CD4-positive, alpha-beta T cell treated with Interleukin-10 for 1 hour (primary cell): ENCODE data around the gene STC2.
"Not testable (repeated sequence)": the region's sequence is repeated elsewhere in the genome, so short reads cannot be mapped to it uniquely, and the experiment has no call there.

Source experiments
- DNase-seq: peaks from one replicate; pipeline ENCODE4 v3.0.0-alpha.2; 2020

STC2 gene

GRCh38 chr5:173293817-173294672, 34.2 kb downstream of the STC2 start:
- DNase-seq, result peak; percentile 61

GRCh38 chr5:173291722-173292658, 36.2 kb downstream of the STC2 start:
- no peak for DNase-seq

GRCh38 chr5:173290477-173291131, 37.6 kb downstream of the STC2 start:
- no peak for DNase-seq

DNA sequence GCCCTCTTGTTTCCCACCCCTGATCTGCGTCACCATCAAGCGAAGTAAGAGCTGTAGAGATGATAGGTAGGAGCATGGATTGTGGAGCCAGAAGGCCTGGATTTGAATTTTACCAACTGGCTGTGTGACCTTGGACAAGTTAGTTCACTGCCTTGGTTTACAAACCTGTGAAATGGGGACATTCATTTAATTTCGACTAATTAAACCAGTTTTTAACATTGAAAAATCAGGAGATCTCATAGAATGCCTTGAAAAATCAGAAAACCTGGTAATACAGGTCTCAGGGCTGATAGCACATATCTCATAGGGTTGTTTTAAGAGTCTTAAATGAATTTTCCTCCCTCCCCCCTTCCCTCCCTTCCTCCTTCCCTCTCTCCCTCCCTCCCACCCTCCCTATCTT, 38.8 kb downstream of the STC2 start:
- no peak for DNase-seq

- DNase-seq, result no peak
Observed at GRCh38 chr5:173288632-173289031, 39.6 kb downstream of the STC2 start.

DNA sequence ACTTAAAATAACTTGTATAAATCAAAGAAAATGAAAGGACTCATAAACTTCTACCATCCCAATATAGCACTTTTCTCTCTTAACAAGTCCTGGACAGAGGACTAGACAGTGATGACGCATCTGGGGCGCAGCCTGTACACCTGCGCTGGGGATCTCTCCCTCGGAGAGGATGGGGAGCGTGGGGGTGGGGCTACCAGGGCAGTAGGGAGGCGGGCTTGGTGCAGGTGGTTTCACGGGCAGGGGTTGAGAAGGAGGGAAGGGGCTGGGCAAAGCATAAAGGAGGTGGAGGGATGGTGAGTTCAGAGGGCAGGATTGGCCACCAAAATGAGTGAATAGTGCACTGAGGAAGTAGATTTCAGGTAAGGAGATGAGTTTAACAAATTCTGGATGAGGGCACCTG, 41.1 kb downstream of the STC2 start:
- no peak for DNase-seq

DNA sequence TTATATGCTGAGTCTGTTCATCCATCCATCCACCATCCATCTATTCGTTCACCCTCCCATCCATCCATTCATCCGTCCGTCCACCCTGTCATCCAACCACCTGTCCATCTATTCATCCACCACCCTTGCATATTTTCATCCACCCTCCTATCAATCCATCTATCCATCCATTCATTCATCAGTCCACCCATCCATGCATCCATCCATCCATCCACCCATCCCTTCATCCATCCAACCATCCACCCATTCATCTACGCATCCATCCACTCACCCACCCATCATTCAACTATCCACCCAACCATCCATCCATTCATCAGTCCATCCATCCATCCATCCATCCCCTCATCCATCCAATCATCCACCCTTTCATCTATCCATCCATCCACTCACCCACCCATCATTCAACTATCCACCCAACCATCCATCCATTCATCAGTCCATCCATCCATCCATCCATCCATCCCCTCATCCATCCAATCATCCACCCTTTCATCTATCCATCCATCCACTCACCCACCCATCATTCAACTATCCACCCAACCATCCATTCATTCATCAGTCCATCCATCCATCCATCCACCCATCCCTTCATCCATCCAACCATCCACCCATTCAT, 43.8 kb downstream of the STC2 start:
- not testable (repeated sequence) for DNase-seq

DNA sequence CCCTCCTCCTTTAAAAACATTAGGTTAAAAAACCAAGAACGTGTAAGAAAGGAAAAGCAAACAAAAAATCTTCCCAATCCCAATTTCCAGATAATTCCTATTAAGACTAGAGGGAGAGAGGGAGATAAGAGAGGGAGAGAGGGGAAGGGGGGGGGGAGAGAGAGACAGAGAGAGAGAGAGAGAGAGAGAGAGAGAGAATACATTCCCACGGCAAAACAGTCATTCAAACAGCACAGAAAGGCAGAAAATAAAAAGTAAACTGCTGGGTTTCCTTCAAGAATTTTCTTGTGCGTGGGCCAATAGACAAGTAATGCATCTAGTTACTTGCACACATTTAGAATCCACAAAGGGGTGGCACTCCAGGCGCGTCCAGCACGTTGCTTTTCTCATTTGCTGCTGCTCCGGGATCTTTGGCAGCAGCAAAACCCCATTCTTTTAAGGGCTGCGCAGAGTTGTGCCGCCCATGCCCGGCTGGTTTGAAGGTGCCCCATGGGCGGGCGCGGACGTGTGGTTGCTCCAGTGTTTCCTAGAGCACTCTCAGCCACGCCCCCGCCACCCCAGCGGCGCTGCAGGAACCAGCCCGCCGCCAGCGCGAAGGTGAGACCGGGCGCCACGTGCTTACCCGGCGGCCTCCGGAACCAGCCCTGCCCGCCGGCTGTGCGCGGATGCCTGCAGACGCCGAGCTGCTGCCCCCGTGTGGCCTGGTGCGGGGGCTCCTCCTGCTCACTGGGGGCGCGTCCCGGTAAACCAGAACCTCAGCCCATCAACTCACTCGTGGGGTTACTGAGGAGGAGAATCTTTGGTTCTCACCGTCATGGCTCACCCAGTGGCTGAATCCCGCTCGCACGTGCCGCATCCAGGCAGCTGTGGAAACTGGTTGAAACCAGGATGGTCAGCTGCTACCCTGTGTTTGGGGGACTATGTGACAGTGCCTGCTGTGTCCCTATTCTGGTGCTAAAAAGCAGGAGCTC, 44.6 kb downstream of the STC2 start:
- DNase-seq, result peak; percentile 60

DNA sequence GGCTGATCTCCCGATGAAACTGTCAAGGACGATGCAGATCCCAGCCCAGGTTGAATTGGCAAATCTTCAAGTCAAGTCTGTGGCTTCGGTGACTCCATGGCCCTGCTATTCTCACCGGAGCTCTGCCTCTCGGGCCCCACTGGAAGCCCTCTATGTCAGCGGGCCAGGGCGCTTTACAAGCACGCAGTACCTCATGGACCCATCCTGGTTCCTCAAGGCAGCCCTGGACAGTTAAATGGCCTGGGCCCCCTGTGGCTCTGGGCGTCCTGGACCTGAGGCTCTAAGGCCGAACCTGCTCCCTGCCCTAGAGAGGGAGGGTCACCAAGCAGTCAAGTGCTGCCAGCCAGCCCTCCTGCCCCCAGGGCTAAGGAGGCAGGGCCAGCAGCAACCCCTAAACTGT, 45.3 kb downstream of the STC2 start:
- no peak for DNase-seq

DNA sequence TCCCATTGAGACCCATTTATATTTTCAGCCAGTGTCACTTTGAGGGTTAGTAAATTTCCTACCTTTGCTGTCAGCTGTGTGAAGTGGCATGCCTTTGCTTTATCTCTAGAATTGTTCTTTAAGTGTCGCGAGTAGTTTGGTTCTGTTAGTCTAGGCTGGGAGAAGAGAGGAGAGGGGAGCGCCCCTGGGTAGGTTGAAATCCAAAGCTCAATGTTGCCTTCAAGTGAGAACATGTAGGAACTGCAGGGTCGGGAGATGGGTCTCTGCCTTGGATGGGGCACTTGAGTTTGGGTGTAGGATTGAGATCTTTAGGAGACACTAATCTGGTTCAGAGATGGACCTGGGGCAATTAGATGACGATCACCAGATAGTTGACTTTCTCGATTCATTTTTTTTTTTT, 46.3 kb downstream of the STC2 start:
- DNase-seq, result no peak

- no peak for DNase-seq
Observed at GRCh38 chr5:173279166-173279565, 49.0 kb downstream of the STC2 start.

DNA sequence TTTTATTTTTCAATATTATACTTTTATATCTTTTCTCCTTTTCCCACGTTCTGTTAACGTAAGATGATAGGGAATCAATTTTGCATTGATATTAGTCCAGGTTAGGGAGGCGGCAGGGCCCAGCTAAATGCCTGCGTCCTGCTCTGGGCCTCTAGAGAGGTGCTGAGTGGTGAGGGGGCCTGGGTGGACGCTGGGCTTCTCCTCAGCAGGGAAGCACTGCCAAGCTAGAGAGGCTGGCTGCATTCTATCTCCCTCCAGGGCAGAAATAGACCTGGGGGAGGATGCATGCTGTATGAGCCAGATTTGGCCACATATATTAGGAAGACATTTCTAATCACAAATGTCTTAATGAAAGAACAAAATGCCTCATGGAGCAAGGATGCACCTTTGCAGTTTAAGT, 49.6 kb downstream of the STC2 start:
- DNase-seq, result no peak

DNA sequence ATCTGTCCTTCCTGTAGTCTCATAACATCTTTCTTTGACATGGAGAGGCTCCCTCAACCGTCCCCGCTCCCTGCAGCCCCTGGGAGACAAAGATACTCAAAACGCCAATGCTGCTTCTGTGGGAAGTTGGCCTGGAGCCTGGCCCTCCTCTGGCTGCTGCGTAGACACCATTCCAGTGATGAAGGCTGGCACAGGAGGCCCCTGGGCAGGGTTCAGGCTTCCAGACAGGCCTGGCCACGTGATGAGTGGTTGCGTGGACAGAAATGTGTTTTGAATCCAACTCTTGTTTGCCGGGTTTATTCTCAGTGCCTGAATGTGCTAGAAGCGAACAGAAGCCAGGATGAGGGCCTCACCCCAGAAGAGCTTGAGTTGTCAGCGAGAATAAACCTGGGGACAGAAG, 50.0 kb downstream of the STC2 start:
- no peak for DNase-seq

- DNase-seq, result no peak
Observed at GRCh38 chr5:173274771-173275170, 53.4 kb downstream of the STC2 start.

DNA sequence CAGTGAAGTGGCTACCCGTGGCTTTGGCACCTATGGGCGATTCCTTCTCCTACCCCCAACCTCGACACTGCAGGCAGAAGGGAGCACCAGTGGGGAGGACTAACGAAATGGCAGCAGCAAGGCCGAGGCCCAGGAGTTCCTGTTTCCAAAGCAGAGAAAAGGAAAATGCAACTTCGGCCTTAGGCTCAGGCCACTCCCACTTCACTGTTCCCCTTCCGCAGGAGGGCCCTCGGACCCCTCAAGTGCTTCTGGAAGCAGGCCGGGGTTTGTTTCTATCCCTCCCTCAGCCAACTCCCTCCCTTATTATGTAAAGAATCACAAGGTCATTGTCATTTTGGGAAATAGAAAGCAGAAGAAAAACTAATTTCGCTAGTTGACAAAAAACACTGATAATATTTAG, 56.8 kb downstream of the STC2 start:
- DNase-seq, result no peak

- DNase-seq, result no peak
Observed at GRCh38 chr5:173268750-173269432, 59.3 kb downstream of the STC2 start.

DNA sequence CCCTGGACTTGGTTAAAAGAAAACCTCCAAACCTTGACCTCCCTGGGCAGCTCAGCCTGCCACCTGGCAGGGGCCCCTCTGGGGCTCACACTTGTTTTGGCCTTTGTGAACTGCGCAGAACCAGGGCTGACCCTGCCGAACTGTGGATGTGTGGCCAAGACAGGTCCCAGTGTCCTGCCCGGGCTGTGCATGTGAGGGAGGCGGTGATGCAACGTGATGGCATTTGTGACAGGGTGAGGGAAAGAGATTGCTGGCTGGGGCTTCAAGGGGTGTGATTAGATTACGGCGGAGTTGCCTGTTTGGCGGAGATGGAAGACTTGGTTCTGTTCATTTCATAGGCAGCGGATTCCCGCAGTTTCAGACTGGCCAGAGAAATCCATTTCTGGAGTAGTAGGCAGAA, 62.8 kb downstream of the STC2 start:
- DNase-seq, result no peak
